Measurements from ENCODE around the gene ACVR1. TPM values are rescaled to one million over a fixed set of nuclear protein-coding genes. Genes with fewer than 3 reads are reported as not detected.
"Not testable (repeated sequence)": the region's sequence is repeated elsewhere in the genome, so short reads cannot be mapped to it uniquely, and the experiment has no call there.

ACVR1 gene
- total RNA-seq, 4 donors from 2014 or later: 4.7 to 18.7 (median 10.3) TPM

DNA sequence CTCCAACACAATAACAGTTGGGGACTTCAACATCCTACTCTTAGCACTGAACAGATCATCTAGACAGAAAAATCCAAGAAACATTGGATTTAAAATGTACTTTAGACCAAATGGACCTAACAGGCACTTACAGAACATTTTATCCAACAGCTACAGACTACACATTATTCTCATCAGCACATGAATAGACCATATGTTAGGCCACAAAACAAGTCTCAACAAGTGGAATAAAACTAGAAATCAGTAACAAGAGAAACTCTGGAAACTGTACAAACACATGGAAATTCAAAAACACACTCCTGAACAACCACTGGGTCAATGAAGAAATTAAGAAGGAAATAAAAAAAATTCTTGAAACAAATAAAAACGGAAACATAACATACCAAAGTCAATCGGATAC, 117.5 kb downstream of the ACVR1 start:
- Histone ChIP-seq H3K27ac (no peak overlapping the region), H3K9me3 (peaks cover 0 to 23% (median 8%) of the 10 kb centered on the region in 3 donors), H3K27me3 (no peaks in the 10 kb centered on the region), H3K4me1 (no peaks in the 10 kb centered on the region), H3K4me3 (no peak overlapping the region), H3K36me3 (peaks cover 0 to 82% (median 0%) of the 10 kb centered on the region in 3 donors)
- no peak for TF ChIP-seq POLR2A (IDR thresholded peaks at IDR 0.05)
- TF ChIP-seq, protein P1, sequence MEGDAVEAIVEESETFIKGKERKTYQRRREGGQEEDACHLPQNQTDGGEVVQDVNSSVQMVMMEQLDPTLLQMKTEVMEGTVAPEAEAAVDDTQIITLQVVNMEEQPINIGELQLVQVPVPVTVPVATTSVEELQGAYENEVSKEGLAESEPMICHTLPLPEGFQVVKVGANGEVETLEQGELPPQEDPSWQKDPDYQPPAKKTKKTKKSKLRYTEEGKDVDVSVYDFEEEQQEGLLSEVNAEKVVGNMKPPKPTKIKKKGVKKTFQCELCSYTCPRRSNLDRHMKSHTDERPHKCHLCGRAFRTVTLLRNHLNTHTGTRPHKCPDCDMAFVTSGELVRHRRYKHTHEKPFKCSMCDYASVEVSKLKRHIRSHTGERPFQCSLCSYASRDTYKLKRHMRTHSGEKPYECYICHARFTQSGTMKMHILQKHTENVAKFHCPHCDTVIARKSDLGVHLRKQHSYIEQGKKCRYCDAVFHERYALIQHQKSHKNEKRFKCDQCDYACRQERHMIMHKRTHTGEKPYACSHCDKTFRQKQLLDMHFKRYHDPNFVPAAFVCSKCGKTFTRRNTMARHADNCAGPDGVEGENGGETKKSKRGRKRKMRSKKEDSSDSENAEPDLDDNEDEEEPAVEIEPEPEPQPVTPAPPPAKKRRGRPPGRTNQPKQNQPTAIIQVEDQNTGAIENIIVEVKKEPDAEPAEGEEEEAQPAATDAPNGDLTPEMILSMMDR (IDR thresholded peaks at IDR 0.05): no peak
- no peak for DNase-seq
- 62 to 66% methylated on average over 2 of the region's 2 CpGs for WGBS, 2 donors
- intact Hi-C loops (cut with DNase I): no loop called here

DNA sequence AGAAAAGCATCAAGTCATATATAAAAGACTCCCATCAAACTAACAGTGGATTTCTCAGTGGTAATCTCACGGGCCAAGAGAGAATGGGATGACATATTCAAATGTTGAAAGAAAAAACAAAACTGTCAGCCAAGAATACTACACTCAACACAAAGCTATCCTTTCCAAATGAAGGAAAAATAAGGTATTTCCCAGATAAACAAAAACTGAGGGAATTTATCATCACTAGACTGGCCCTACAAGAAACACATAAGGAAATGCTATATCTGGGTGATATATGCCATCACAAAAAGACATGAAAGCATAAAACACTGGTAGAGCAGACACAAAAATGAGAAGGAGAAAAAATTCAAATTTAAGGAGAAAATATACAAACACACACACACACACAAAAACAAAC, 118.6 kb downstream of the ACVR1 start:
- H3K27ac ChIP-seq: no peak overlapping the region
- no peak for TF ChIP-seq POLR2A (IDR thresholded peaks at IDR 0.05)
- H3K36me3 ChIP-seq: peaks cover 0 to 78% (median 0%) of the 10 kb centered on the region in 3 donors

DNA sequence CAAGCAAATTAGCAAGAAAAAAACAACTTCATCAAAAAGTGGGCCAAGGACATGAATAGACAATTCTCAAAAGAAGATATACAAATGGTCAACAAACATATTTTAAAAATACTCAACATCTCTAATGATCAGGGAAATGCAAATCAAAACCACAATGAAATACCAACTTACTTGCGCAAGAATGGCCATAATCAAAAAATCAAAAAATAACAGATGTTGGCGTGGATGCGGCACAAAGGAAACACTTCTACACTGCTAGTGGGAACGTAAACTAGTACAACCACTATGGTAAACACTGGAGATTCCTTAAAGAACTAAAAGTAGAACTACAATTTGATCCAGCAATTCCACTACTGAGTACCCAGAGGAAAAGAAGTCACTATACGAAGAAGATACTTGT, 119.7 kb downstream of the ACVR1 start:
- H3K9me3 ChIP-seq: peaks cover 0 to 23% (median 8%) of the 10 kb centered on the region in 3 donors
- H3K4me1 ChIP-seq; H3K27me3 ChIP-seq; intact Hi-C loops (cut with DNase I); H3K27ac ChIP-seq; DNase-seq; H3K4me3 ChIP-seq: not testable (repeated sequence)
- 93 to 98% methylated on average over 5 of the region's 5 CpGs for WGBS, 2 donors
- peaks cover 0 to 75% (median 0%) of the 10 kb centered on the region in 3 donors for H3K36me3 ChIP-seq

More for the DNA sequence above, 118.6 kb downstream of the ACVR1 start:
- WGBS, 2 donors: 91 to 100% methylated on average over 1 of the region's 1 CpG
- Histone ChIP-seq H3K9me3 (peaks cover 0 to 23% (median 8%) of the 10 kb centered on the region in 3 donors), H3K4me1 (no peaks in the 10 kb centered on the region), H3K4me3 (no peak overlapping the region), H3K27me3 (no peaks in the 10 kb centered on the region)
- intact Hi-C loops (cut with DNase I): no loop called here
- no peak for DNase-seq

DNA sequence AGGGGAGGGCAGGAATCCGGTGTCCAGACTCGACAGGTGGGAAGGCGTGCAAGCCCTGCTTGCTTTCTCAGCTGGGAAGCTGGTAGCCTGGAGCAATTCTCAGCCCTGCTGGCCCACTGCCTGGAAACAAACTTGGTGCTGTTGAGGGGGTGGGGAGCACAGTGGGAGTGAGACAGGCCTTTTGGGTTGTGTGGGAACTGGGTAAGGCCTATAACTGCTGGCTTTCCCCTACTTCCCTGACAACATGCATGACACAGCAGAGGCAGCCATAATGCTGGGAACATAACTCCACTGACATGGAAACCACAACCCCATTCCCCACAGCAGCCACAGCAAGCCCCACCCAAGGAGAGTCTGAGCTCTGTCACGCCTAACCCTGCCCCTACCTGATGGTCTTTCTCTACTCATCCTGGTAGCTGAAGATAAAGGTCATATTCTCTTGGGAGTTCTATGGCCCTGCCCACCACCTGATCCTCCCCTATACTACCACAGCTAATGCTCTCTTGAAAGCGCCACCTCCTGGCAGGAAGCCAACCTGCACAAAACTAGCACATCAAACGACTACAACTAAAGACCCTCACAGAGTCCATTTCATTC, 124.6 kb downstream of the ACVR1 start:
- intact Hi-C loops (cut with DNase I): no loop called here
- no peak overlapping the region for H3K4me3 ChIP-seq
- TF ChIP-seq, protein P1 (IDR thresholded peaks at IDR 0.05): no peak
- TF ChIP-seq POLR2A (IDR thresholded peaks at IDR 0.05): no peak
- peaks cover 0 to 13% (median 0%) of the 10 kb centered on the region in 3 donors for H3K9me3 ChIP-seq
- H3K4me1 ChIP-seq: peaks cover 3 to 23% (median 6%) of the 10 kb centered on the region in 3 donors
- no peak overlapping the region for H3K27ac ChIP-seq
- WGBS, 2 donors: 67 to 77% methylated on average over 5 to 6 of the region's 6 CpGs
- DNase-seq: no peak
- no peaks in the 10 kb centered on the region for H3K27me3 ChIP-seq
- peaks cover 0 to 55% (median 0%) of the 10 kb centered on the region in 3 donors for H3K36me3 ChIP-seq

DNA sequence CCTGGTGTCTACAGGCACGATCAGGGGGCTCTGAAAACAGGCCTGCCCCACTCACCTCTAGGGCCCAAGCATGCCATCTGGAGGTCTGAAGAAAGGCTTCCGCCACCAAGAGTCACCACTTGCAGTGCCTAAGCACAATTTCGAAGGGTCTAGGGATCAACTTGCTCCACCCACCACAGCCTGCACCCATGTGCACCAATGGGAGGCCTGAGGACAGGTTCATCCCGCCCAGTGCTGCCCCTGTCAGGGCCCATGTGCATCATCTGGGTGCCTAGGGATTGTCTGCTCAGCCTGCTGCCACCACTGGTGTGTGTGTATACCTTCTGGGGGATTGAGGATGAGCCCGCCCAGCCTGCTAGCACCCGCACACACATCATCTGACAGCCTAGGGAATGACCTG, 126.4 kb downstream of the ACVR1 start:
- H3K4me1 ChIP-seq: peaks cover 3 to 23% (median 6%) of the 10 kb centered on the region in 3 donors
- intact Hi-C loops (cut with DNase I): no loop called here
- no peak for DNase-seq
- no peak for TF ChIP-seq POLR2A (IDR thresholded peaks at IDR 0.05)
- 98 to 100% methylated on average over 2 to 5 of the region's 6 CpGs for WGBS, 2 donors
- peaks cover 0 to 45% (median 0%) of the 10 kb centered on the region in 3 donors for H3K36me3 ChIP-seq
- H3K27me3 ChIP-seq: no peaks in the 10 kb centered on the region
- H3K27ac ChIP-seq: no peak overlapping the region
- no peaks in the 10 kb centered on the region for H3K9me3 ChIP-seq
- no peak overlapping the region for H3K4me3 ChIP-seq

DNA sequence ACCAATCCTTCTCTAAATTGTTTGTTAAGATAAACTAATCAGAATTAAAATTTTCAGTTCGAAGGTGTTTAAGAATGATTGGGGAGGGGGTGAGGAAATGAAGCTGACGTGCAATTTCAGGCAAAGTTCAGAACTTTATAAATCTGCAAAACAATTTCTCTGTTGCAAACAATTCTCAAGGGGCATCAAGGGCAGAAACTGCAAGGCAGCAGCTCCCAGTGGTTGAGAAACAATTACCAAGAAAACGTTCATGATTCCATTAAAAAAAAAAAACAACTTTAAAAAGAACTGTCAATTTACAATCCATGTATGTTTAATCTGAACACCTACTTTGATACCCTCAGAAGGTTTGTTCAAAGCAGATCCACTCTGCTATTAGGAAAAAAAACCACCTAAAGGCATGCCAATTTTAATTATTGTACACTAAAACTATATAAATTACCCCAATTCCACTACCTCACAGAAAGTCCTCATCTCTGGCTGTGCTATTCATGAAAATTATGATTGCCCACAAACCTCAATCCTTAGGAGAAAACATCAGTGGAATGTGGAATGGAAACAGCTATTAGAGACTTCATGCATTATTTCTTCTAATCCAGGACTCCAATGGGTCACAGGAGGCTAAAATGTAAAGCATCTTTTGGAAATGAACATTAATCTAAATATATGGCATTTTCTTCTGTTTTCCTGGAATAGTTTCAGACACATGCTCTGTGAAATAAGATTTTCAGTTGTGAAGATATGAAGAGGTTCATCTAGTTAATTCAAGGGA, 127.6 kb downstream of the ACVR1 start:
- Histone ChIP-seq H3K4me3 (no peak overlapping the region), H3K9me3 (no peaks in the 10 kb centered on the region), H3K36me3 (peaks cover 0 to 45% (median 0%) of the 10 kb centered on the region in 3 donors), H3K4me1 (peaks cover 3 to 23% (median 6%) of the 10 kb centered on the region in 3 donors), H3K27ac (no peak overlapping the region), H3K27me3 (no peaks in the 10 kb centered on the region)
- TF ChIP-seq POLR2A (IDR thresholded peaks at IDR 0.05): no peak
- TF ChIP-seq, protein P1 (IDR thresholded peaks at IDR 0.05): no peak
- DNase-seq: no peak
- WGBS, 2 donors: 66 to 75% methylated on average over 3 of the region's 3 CpGs
- intact Hi-C loops (cut with DNase I): no loop called here

Data from esophagus squamous epithelium (tissue), 5 donors.